Upper lobe of left lung (tissue), 6 donors: ENCODE data around the gene SDK1. TPM values are rescaled to one million over a fixed set of nuclear protein-coding genes. Genes with fewer than 3 reads are reported as not detected.

Experiments
- ATAC-seq, 2 donors: fragments of 200-7000 bp; cut with Tn5 transposase; one replicate each; pipeline ENCODE4 v1.9.1; 2022; ENCODE audit warnings: mild to moderate bottlenecking in 2 of 2, moderate library complexity in 2 of 2; ENCODE audit not compliant: low FRiP score in 2 of 2
- DNase-seq, 2 donors: peaks; one replicate each; pipeline ENCODE4 v3.0.0-alpha.2; 2019 to 2020
- H3K27ac ChIP-seq, 4 donors: fragments of 200-600 bp; sonication (generic); one replicate each; pipeline ENCODE4 v1.5.1; 2016 to 2019
- H3K27me3 ChIP-seq, 4 donors: fragments of 200-600 bp; sonication (generic); one replicate each; pipeline ENCODE4 v1.5.1; 2017 to 2019
- H3K36me3 ChIP-seq, 4 donors: fragments of 200-600 bp; sonication (generic); one replicate each; pipeline ENCODE4 v1.5.1; 2016 to 2019
- H3K4me1 ChIP-seq, 4 donors: fragments of 200-600 bp; sonication (generic); one replicate each; pipeline ENCODE4 v1.5.1; 2018 to 2019
- H3K4me3 ChIP-seq, 4 donors: fragments of 200-600 bp; sonication (generic); one replicate each; pipeline ENCODE4 v1.5.1; 2017 to 2019; ENCODE audit warnings: mild to moderate bottlenecking in 2 of 4, moderate library complexity in 1 of 4
- H3K9me3 ChIP-seq, 4 donors: fragments of 200-600 bp; sonication (generic); one replicate each; pipeline ENCODE4 v1.5.1; 2018 to 2019
- EP300 ChIP-seq, 4 donors: sonication (generic); formaldehyde crosslinking; IDR thresholded peaks; one replicate each; pipeline ENCODE4 v1.5.1; 2017; ENCODE audit warnings: antibody characterized with exemption in 4 of 4, control low read depth in 2 of 4
- POLR2A ChIP-seq, 4 donors: fragments of 450-650 bp; IDR thresholded peaks; one replicate each; pipeline ENCODE4 v1.5.1; 2016 to 2017; ENCODE audit warnings: antibody characterized with exemption in 4 of 4, mild to moderate bottlenecking in 2 of 4
- POLR2AphosphoS5 ChIP-seq, 2 donors: sonication (generic); formaldehyde crosslinking; IDR thresholded peaks; one replicate each; pipeline ENCODE4 v1.5.1; 2017; ENCODE audit warnings: antibody characterized with exemption in 2 of 2
- WGBS, 2 donors: methylation state at CpG; one replicate each; pipeline ENCODE4 v1.1.5; 2017 to 2018; 5-methylcytosine and 5-hydroxymethylcytosine counted together
- total RNA-seq, 6 donors: library from RNA; depleted of rRNA in 4 of 6; stranded (reverse); fragments of >200 nt in 4 of 6; gene quantifications; one replicate each; pipeline versions ENCODE4 v1.1.0 to v1.2.1, GENCODE V29; 2016 to 2021
- TF ChIP-seq, protein P1 (sequence below), 6 experiments: fragments of 450-650 bp in 4 of 6; fragments of 200-600 bp in 2 of 6; sonication (generic) in 2 of 6; IDR thresholded peaks; one replicate each; pipeline ENCODE4 v1.5.1; 2016 to 2019; ENCODE audit warnings: antibody characterized with exemption in 6 of 6
- donor health status: DM: no; HTN: no; CAD: no; lungs with moderate emphysema.
- donor health status: DM: no; HTN: yes; CAD: no; lungs with severe emphysema.

The SDK1 gene
- total RNA-seq, 6 donors from 2014 or later: 9.3 to 90.1 (median 11.8) TPM

DNA sequence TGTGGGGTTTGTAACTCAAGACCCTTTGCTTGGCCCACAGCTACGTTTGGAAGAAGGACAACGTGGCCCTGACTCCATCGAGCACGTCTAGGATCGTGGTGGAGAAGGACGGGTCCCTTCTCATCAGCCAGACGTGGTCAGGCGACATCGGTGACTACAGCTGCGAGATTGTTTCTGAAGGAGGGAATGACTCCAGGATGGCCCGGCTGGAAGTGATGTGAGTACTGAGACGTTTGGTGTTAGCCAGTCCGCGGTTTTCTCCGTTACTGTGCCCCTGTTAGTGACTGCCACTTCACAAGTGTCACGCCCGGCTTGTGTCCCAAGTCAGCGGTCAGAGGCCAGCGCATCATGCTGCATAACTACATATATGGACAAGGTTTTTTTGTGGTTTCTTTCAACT is 673.3 kb downstream of the SDK1 start:
- ATAC-seq: no peak
- 92 to 94% methylated on average over 19 of the region's 19 CpGs for WGBS, 2 donors

DNA sequence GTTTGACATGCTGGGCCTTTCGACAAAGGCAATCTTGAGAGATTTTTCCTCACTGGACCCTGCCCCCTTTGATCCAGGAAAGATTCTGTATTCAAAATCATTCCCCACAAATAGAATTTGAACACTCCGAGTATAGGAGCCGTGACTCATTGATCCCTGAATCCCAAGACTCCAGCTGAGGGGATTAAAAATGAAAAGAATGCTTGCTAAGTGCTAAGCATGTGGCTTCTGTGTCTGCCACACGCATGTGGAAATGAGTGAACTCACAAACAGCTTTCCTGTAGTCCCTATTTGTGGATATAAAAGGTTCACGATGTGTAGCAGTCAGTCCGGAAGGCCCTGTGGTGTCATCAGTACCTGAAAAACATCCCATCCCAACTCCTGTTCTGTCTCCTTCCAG is 674.3 kb downstream of the SDK1 start:
- 97% methylated on average over 6 of the region's 6 CpGs for WGBS, 2 donors
- no peak for ATAC-seq
- TF ChIP-seq POLR2AphosphoS5 (IDR thresholded peaks at IDR 0.05): no peak
- TF ChIP-seq POLR2A (IDR thresholded peaks at IDR 0.05): no peak
- TF ChIP-seq EP300 (IDR thresholded peaks at IDR 0.05): no peak
- TF ChIP-seq, protein P1, sequence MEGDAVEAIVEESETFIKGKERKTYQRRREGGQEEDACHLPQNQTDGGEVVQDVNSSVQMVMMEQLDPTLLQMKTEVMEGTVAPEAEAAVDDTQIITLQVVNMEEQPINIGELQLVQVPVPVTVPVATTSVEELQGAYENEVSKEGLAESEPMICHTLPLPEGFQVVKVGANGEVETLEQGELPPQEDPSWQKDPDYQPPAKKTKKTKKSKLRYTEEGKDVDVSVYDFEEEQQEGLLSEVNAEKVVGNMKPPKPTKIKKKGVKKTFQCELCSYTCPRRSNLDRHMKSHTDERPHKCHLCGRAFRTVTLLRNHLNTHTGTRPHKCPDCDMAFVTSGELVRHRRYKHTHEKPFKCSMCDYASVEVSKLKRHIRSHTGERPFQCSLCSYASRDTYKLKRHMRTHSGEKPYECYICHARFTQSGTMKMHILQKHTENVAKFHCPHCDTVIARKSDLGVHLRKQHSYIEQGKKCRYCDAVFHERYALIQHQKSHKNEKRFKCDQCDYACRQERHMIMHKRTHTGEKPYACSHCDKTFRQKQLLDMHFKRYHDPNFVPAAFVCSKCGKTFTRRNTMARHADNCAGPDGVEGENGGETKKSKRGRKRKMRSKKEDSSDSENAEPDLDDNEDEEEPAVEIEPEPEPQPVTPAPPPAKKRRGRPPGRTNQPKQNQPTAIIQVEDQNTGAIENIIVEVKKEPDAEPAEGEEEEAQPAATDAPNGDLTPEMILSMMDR (IDR thresholded peaks at IDR 0.05): no peak
- Histone ChIP-seq H3K4me1 (no peaks in the 10 kb centered on the region), H3K27ac (no peak overlapping the region), H3K4me3 (no peak overlapping the region), H3K27me3 (no peaks in the 10 kb centered on the region), H3K36me3 (no peaks in the 10 kb centered on the region), H3K9me3 (no peaks in the 10 kb centered on the region)
- DNase-seq: no peak

More for the DNA sequence above, 673.3 kb downstream of the SDK1 start:
- H3K27me3 ChIP-seq: no peaks in the 10 kb centered on the region
- no peaks in the 10 kb centered on the region for H3K36me3 ChIP-seq
- TF ChIP-seq EP300 (IDR thresholded peaks at IDR 0.05): no peak
- TF ChIP-seq, protein P1 (IDR thresholded peaks at IDR 0.05): no peak
- no peak for TF ChIP-seq POLR2AphosphoS5 (IDR thresholded peaks at IDR 0.05)
- no peak for TF ChIP-seq POLR2A (IDR thresholded peaks at IDR 0.05)
- H3K27ac ChIP-seq: no peak overlapping the region
- H3K4me3 ChIP-seq: no peak overlapping the region
- H3K9me3 ChIP-seq: no peaks in the 10 kb centered on the region
- no peaks in the 10 kb centered on the region for H3K4me1 ChIP-seq
- DNase-seq: no peak

DNA sequence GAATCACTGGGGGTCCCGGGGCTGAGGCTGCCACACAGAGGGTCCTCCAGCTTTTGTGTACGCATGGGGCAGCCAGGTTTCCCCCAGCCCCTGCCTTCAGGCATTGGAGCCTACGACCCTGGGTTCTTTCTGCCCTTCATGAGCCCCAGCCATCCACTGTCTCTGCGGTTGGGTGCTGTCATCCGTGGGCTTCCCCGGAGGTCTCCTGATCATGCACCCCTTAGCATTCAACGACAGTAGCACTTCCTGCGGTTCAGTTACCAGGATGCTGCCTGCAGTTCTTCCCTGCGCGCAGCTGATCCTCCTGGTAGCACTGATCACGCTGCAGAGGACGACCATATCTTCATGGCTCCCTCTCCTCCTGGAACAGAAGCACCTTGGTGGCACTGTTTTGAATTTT is 676.3 kb downstream of the SDK1 start:
- no peak for TF ChIP-seq EP300 (IDR thresholded peaks at IDR 0.05)
- TF ChIP-seq, protein P1 (IDR thresholded peaks at IDR 0.05): no peak
- TF ChIP-seq POLR2A (IDR thresholded peaks at IDR 0.05): no peak
- TF ChIP-seq POLR2AphosphoS5 (IDR thresholded peaks at IDR 0.05): no peak
- H3K36me3 ChIP-seq: no peaks in the 10 kb centered on the region
- no peak overlapping the region for H3K4me3 ChIP-seq
- ATAC-seq: no peak
- no peaks in the 10 kb centered on the region for H3K27me3 ChIP-seq
- H3K27ac ChIP-seq: no peak overlapping the region
- WGBS, 2 donors: 95 to 97% methylated on average over 10 to 12 of the region's 12 CpGs
- no peaks in the 10 kb centered on the region for H3K9me3 ChIP-seq
- H3K4me1 ChIP-seq: no peaks in the 10 kb centered on the region
- DNase-seq: no peak

DNA sequence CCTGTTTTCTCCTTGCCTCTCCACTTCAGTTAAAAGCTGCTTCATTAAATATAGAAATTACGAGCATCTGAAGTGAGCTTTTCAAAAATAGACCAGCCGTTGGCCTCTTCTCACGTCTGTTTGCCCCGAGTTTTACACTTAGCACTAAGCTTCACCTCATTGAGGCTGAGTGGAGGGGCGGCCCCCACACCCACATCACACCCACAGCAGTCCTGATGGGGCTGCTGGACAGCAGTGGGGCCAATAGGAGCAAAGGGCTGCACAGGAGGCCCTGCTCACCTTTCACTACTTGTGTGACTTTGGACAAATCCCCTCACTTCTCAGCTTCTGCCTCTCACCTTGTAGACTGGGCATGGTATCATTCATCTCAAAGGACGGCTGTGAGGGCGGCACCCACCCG is 677.8 kb downstream of the SDK1 start:
- TF ChIP-seq POLR2AphosphoS5 (IDR thresholded peaks at IDR 0.05) (no peak), POLR2A (IDR thresholded peaks at IDR 0.05) (no peak), EP300 (IDR thresholded peaks at IDR 0.05) (no peak)
- TF ChIP-seq, protein P1 (IDR thresholded peaks at IDR 0.05): no peak
- ATAC-seq (peak in 1 of 2 donors; percentile 34), DNase-seq (no peak)
- Histone ChIP-seq H3K4me3 (no peak overlapping the region), H3K4me1 (no peaks in the 10 kb centered on the region), H3K27me3 (no peaks in the 10 kb centered on the region), H3K27ac (no peak overlapping the region), H3K36me3 (no peaks in the 10 kb centered on the region), H3K9me3 (no peaks in the 10 kb centered on the region)
- 63 to 64% methylated on average over 8 of the region's 8 CpGs for WGBS, 2 donors

DNA sequence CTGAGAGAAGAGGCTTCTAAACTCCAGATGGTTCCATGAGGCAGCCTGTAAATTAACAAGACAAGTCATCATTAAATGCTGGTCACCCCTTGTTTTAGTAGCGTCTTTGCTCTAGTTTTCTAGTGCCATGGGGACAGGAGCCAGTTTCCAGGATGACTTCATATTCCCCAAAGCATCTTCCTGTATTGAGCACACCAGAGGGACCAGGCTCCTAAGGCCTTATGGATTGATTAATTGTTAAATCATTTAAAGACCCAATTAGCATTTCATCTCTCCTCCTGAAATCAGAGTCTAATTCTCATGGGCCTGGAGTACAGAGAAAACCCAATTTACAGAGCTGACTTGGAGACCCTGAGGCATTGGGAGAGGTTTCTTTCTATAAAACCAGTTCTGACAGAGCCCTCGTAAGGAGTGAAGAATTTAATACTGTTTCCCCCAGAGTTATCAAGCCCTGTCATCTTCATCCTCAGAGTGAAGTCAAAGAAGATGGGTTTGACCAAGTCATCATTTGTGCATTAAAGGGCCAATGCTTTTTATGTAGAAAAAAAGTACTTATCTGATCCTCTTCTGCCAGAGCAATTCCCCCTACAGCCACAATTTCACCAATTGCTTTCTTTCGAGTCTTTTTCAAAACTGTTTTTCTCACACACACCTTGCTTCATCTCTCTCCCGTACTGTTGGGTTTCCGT is 678.7 kb downstream of the SDK1 start:
- TF ChIP-seq POLR2AphosphoS5 (IDR thresholded peaks at IDR 0.05) (no peak), POLR2A (IDR thresholded peaks at IDR 0.05) (no peak), EP300 (IDR thresholded peaks at IDR 0.05) (no peak)
- TF ChIP-seq, protein P1 (IDR thresholded peaks at IDR 0.05): no peak
- no peaks in the 10 kb centered on the region for H3K4me1 ChIP-seq
- WGBS, 2 donors: 67 to 77% methylated on average over 5 of the region's 5 CpGs
- H3K27me3 ChIP-seq: no peaks in the 10 kb centered on the region
- no peak overlapping the region for H3K27ac ChIP-seq
- ATAC-seq: no peak
- H3K4me3 ChIP-seq: no peak overlapping the region
- no peaks in the 10 kb centered on the region for H3K9me3 ChIP-seq
- H3K36me3 ChIP-seq: no peaks in the 10 kb centered on the region
- DNase-seq: no peak
